Muscle layer of colon (tissue), 2 donors: Measurements from ENCODE around the gene YY2.
"Not testable (repeated sequence)": the region's sequence is repeated elsewhere in the genome, so short reads cannot be mapped to it uniquely, and the experiment has no call there.

ENCODE experiments used
- H3K27ac ChIP-seq: one replicate; pipeline ENCODE4 v1.7.0; 2013; ENCODE audit warnings: low read depth, mild to moderate bottlenecking, low read length, moderate library complexity
- H3K27me3 ChIP-seq, 2 donors: one replicate each; pipeline ENCODE4 v1.7.0; 2013; ENCODE audit warnings: low read length in 2 of 2, mild to moderate bottlenecking in 2 of 2; ENCODE audit not compliant: insufficient read depth in 2 of 2, control insufficient read depth in 1 of 2
- H3K36me3 ChIP-seq: one replicate; pipeline ENCODE4 v1.7.0; 2013; ENCODE audit warnings: mild to moderate bottlenecking, low read length; ENCODE audit not compliant: insufficient read depth
- H3K4me1 ChIP-seq: one replicate; pipeline ENCODE4 v1.7.0; 2013; ENCODE audit warnings: mild to moderate bottlenecking, low read length; ENCODE audit not compliant: insufficient read depth
- H3K4me3 ChIP-seq, 2 donors: one replicate each; pipeline ENCODE4 v1.7.0; 2013; ENCODE audit warnings: low read length in 2 of 2, low read depth in 1 of 2, mild to moderate bottlenecking in 1 of 2, moderate library complexity in 1 of 2
- H3K9ac ChIP-seq: one replicate; pipeline ENCODE4 v1.7.0; 2013; ENCODE audit warnings: low read length
- H3K9me3 ChIP-seq: one replicate; pipeline ENCODE4 v1.7.0; 2013; ENCODE audit warnings: mild to moderate bottlenecking, low read length
- donor health status: abdominal sarcoma.
- donor health status: Adenocarcinoma of cecum.

Gene YY2

DNA sequence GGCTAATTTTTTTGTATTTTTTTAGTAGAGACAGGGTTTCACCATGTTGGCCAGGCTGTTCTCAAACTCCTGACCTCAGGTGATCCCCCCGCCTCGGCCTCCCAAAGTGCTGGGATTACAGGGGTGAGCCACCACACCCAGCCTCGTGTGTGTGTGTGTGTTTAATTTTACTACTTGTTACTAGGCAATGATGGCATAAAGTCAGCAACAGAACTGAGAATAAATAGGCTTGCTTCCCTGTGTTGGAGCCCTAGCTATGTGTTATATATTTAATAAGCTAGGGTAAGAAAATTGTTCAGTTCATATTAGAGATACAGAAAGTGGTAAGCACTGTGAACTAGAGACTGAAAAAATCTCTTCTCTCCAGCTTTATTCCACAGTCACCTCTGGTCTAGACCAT lies 18.4 kb downstream of the YY2 start:
- H3K4me3 ChIP-seq, H3K27ac ChIP-seq, H3K27me3 ChIP-seq, H3K36me3 ChIP-seq, H3K9ac ChIP-seq, H3K9me3 ChIP-seq, H3K4me1 ChIP-seq: not testable (repeated sequence)

DNA sequence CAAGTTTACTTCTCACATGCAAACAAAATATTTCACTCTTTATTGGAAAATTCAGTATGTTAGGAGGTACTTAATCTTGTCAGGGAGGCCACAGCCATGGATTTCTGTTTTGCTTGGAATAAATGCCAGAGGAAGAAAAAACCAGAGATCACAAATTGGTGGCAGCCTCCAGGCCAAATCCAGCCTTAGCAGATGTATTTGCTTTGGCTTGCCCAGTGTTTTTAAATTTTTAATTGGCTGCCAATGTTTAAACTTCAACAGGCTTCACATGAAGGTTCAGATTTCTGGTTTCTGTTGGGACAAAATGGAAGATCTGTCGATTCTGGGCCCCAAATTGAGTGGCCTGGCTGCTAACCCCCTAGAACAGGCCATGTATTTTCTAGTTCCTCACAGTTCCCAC lies 19.2 kb downstream of the YY2 start:
- Histone ChIP-seq H3K27me3 (no peaks in the 10 kb centered on the region), H3K27ac (no peak overlapping the region), H3K4me3 (no peak overlapping the region), H3K9ac (no peak overlapping the region), H3K4me1 (no peaks in the 10 kb centered on the region), H3K9me3 (no peaks in the 10 kb centered on the region), H3K36me3 (no peaks in the 10 kb centered on the region)

DNA sequence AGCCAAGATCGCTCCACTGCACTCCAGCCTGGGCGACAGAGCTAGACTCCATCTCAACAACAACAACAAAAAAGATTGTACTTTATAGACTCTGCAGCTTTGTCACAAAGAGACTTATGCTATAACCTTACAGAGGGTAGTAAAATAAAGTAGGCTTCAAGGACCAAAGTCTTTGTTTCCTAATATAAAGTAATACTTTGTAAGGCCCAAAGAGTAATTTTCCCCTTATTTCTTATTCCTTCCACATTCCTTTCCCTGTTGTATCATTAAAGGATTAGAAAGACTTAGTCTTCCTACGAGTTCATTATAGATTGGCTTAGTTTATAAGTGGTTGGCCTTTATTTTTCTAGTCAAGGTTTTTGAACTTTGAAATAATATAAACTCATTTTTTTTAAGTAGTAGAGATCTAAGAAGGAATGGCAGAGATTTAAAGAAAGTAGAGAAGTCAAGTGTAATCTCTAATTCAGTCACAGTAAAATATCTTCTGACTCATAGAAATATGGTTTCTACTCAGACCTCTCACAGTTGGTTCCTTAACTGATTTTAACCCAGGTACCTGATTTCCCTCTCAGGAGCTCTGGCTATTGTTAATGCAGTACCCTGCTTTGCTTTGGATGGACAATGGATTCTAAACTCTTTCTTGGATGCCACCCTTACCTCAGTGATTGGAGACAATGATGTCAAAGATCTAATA lies 26.2 kb downstream of the YY2 start:
- Histone ChIP-seq H3K9ac (no peak overlapping the region), H3K9me3 (no peaks in the 10 kb centered on the region), H3K36me3 (no peaks in the 10 kb centered on the region), H3K27me3 (no peaks in the 10 kb centered on the region), H3K4me1 (no peaks in the 10 kb centered on the region), H3K27ac (no peak overlapping the region), H3K4me3 (no peak overlapping the region)

DNA sequence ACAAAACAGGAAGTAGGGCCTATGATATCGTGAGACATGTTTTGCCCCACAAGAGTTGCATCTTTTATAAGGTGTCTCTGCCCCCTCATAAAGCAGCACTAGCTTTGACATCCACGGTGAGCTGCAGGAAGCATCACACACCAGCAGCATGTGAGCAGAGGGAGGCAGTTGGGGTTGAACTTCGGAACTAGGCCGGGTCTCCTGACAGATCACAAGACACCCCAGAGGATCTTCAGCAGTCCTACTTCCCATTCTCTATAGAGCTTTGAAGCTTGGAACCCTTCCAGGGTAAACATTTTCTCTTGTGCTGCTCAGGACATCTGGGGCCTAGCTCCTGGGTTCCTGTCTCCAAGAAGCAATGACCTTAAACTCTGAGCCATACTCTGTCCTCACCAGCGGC lies 27.5 kb downstream of the YY2 start:
- Histone ChIP-seq H3K4me3 (no peak overlapping the region), H3K9ac (no peak overlapping the region), H3K36me3 (no peaks in the 10 kb centered on the region), H3K27ac (no peak overlapping the region), H3K4me1 (no peaks in the 10 kb centered on the region), H3K27me3 (no peaks in the 10 kb centered on the region), H3K9me3 (no peaks in the 10 kb centered on the region)

DNA sequence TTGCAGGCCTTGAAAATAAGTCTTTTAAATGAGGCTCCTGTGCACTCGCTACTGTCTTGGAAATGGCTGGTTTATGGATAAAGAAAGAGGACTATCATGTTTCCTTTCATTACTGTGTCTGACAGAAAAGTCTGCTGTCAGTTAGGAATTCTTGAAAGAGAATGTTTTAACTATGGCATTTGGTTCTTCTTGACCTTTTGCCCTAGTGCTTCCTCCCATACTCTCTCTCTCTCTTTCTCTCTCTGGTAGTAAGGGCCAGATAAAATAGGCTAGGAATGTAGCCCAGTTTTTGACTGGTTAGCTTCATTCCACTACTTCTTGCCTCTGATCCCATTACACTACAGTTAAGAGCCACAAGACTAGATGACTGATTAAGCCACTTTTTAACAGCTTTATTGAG lies 29.8 kb downstream of the YY2 start:
- Histone ChIP-seq H3K27ac (no peak overlapping the region), H3K9me3 (no peaks in the 10 kb centered on the region), H3K9ac (no peak overlapping the region), H3K4me3 (no peak overlapping the region), H3K4me1 (no peaks in the 10 kb centered on the region), H3K27me3 (no peaks in the 10 kb centered on the region), H3K36me3 (no peaks in the 10 kb centered on the region)

DNA sequence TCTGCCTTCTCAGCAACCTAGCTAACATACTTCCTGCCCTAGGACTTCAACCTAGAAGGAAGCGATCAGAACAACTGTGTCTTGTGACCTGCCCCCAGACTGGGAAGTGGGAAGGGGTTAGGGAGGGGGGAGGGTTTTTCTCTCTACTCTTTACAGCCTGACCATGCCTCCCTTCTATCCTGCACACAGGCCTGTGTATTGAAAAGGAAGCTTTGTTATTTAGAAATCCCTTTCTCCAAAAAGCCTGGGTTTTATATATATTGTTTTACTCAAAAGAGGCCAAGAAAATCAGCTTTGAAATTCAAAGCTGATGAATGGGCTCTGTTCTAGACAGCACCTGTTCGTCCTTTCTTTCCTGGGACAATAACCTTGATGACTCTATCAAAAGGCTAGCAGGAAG lies 49.5 kb downstream of the YY2 start:
- Histone ChIP-seq H3K4me3 (no peak overlapping the region), H3K27me3 (no peaks in the 10 kb centered on the region), H3K9ac (no peak overlapping the region), H3K9me3 (no peaks in the 10 kb centered on the region), H3K36me3 (no peaks in the 10 kb centered on the region), H3K27ac (no peak overlapping the region), H3K4me1 (no peaks in the 10 kb centered on the region)

DNA sequence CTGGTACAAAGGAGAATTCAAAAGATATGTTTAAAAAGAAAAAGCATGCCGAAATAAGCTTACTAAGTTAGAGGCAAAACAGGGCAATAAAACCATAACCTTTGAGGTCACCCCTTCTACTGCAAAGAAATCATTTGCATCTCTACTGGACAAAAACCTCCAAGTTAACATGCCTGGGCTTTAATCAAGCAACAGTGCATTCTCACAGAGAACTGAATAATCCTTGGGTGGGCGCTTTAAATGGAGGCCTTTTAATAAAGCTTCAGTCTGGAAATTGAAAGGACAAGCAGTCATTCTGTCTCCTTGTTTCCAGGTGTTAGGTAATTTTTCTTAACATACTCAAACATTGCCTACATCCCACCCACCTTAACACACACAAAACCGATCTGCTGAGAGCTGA lies 50.2 kb downstream of the YY2 start:
- Histone ChIP-seq H3K27me3 (no peaks in the 10 kb centered on the region), H3K4me3 (no peak overlapping the region), H3K36me3 (no peaks in the 10 kb centered on the region), H3K4me1 (no peaks in the 10 kb centered on the region), H3K9me3 (no peaks in the 10 kb centered on the region), H3K27ac (no peak overlapping the region), H3K9ac (no peak overlapping the region)

DNA sequence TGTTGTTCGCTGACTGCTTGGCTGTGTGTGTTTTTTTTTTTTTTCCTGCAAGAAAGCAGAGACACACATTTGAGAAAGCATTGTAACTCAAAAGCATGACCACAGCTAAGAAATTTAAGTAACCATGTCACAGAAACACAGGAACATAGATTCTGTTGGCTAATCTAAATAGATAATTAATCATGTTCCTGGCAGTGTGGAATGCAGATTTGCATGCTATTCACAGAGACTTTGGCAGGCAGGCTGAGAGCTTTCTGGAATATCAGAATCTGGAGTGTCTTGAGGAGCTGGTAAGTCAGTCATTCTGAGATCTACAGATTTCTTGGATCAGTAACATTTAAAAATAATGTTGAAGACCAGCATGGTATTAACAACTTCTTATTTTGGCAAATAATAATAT lies 51.5 kb downstream of the YY2 start:
- Histone ChIP-seq H3K27me3 (no peaks in the 10 kb centered on the region), H3K4me3 (no peak overlapping the region), H3K9ac (no peak overlapping the region), H3K9me3 (no peaks in the 10 kb centered on the region), H3K36me3 (no peaks in the 10 kb centered on the region), H3K27ac (no peak overlapping the region), H3K4me1 (no peaks in the 10 kb centered on the region)
